C1 segment of cervical spinal cord (tissue), 14 donors: ENCODE results near the gene ITM2C.

Source experiments
- DNase-seq, 14 donors: peaks; one replicate each; lab custom pipeline; 2025; lab: John Stamatoyannopoulos, UW

Gene ITM2C

DNA sequence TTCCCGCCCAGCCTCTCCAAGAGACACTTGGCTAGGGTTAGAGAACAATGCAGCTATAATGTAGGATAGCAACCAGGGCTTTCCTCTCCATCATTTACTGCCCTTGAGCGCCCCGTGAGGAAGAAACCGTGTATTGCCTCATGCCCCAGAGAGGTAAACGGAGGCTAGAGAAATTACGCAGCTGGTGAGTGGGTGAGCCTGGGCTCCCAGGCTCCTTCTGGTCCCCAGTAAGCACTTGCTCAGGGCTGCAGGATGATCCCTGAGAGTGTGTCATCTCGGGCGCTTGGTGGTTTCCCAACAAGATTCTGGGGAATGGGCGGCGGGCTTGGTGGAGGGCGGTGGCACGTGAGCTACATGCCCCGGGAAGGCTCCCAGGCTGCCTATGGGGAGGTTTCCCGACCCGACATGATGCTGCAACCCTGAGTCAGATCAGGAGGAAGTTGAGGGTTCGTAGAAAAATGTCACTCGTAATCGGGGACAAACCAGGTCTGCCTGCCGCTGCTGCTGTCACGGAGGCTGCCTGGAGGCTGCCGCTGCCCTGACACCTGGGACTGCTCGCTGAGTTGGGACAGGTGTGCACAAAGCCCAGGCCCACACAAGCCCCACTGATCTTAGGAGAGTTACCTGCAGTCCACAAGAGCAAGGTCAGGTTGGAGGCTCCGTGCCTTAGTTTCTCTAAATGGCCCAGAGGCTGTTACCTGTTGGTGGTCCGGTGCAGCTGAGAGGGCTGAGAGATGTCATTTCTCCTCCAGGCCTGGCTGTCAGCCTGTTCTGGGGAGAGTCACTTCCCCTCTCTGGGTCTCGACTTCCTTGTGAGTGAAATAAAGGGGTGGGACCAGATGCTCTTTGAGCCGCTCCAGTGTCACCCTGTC, 60.0 kb downstream of the ITM2C start, which contains the start of gene GPR55:
Gene GPR55 (minus strand): TSS at position 773 of the 872 bp plus-strand sequence. CDS start 14,280 bp downstream, outside the sequence.
- DNase-seq: peak in 1 of 14 donors; percentile 25

DNA sequence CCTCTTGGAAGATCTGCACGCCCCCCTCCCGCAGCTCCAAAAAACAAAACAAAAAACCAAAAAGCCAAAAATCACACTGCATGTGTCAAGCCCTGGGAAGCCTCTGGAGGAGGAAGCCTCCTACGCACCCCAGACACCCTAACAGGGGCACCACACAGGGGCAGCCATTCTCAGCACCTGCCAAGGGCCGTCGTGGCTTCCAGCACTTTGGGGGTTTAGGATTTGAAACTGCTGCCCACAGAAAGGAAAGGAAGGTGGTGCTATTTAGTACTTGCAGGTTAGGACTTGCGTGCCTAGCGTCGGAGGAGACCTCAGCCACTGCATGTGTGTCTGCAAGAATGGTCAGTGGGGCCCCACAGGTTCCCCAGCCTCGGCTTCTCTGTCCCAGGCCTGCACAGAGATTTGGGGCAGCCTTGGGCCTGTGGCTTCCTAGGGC, 60.7 kb downstream of the ITM2C start:
- DNase-seq: no peak

DNA sequence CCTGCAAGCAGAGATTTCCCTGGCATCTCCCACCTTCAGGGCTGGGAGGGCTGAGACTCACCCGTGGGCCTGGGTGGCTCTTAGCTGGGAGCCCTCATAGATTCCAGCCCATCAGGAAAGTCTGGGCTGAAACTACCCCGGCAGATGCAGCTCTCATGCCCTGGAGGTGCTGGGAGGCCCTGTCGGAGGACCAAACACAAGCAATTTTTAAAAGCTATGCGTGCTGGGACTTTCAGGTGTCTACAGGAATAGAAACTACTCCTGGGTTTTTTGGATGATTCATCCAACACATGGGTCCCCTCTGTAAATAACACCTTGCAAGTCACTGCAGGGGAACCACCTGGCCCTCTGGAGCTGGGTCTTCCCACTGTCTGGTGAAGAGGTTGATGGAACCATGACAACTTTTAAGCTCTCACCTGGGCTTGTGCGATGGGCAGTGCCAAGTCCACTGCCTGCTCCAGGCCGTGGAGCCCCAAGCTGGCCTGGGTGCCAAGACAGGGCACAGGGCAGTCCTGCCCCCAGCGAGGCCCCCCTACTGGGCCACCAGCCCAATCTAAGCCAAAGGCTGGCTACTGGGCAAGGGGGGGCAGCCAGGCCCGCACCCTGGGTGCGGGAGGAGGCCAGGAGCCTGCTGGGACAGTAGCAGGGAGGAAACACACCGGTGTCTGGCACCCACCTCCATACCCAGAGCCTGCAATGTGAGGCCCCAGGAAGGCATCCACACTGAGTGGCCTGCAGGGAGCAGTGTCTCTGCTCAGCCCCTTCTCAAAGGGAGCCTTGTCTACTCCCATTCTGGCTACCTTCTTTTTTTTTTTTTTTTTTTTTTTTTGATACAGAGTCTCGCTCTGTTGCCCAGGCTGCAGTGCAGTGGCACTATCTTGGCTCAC, 61.4 kb downstream of the ITM2C start:
- no peak for DNase-seq

DNA sequence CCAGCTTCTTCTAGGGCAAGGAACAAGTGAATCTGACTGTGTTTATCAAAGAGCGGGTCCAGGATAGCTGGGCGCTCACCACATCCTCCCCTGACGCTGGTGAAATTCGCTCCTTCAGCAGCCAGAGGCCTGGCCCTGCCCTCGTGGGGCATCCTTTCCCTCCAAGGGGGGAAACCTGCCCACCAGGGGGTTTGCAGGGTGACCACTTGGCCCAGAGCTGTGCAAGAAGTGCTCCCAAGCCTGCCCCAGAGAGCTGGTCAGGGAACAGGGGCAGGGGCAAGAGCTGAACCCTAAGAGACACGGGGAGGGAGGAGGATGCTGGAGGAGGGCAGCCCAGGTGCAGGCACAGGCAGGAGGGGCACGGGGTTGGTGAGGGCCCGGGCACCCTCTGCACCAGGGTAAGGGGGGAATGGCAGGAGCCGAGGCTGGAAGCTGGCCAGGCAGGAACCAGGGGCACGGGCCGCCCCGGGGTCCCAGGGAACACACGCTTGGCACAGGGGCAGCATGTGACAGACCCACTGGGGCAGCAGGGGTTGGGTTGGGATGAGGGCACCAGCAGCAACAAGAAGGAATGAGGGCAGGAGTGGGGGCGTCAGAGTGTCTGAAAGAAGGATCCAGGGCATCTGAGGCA, 63.1 kb downstream of the ITM2C start:
- DNase-seq: no peak
